BLaER1 (cell line): ENCODE measurements around the gene OXCT1.

Experiments
- H3K27ac ChIP-seq: shearing (Covaris generic); formaldehyde crosslinking; 2 replicates; pipeline ENCODE4 v1.8.1; 2022
- H3K27me3 ChIP-seq: shearing (Covaris generic); formaldehyde crosslinking; 2 replicates; pipeline ENCODE4 v1.8.1; 2022
- H3K36me3 ChIP-seq: shearing (Covaris generic); formaldehyde crosslinking; 2 replicates; pipeline ENCODE4 v1.8.1; 2022
- H3K4me1 ChIP-seq: shearing (Covaris generic); formaldehyde crosslinking; 2 replicates; pipeline ENCODE4 v1.8.1; 2022
- H3K4me2 ChIP-seq: shearing (Covaris generic); formaldehyde crosslinking; 2 replicates; pipeline ENCODE4 v1.8.1; 2022
- H3K4me3 ChIP-seq: shearing (Covaris generic); formaldehyde crosslinking; 2 replicates; pipeline ENCODE4 v1.8.1; 2022
- H3K9ac ChIP-seq: shearing (Covaris generic); formaldehyde crosslinking; 2 replicates; pipeline ENCODE4 v1.8.1; 2022
- H3K9me3 ChIP-seq: shearing (Covaris generic); formaldehyde crosslinking; 2 replicates; pipeline ENCODE4 v1.8.1; 2022
- H4K20me1 ChIP-seq: shearing (Covaris generic); formaldehyde crosslinking; 2 replicates; pipeline ENCODE4 v1.8.1; 2022
- Cebpa-rat ChIP-seq: shearing (Covaris generic); IDR thresholded peaks from 2 replicates; pipeline ENCODE4 v1.8.1; 2022

The OXCT1 gene

DNA sequence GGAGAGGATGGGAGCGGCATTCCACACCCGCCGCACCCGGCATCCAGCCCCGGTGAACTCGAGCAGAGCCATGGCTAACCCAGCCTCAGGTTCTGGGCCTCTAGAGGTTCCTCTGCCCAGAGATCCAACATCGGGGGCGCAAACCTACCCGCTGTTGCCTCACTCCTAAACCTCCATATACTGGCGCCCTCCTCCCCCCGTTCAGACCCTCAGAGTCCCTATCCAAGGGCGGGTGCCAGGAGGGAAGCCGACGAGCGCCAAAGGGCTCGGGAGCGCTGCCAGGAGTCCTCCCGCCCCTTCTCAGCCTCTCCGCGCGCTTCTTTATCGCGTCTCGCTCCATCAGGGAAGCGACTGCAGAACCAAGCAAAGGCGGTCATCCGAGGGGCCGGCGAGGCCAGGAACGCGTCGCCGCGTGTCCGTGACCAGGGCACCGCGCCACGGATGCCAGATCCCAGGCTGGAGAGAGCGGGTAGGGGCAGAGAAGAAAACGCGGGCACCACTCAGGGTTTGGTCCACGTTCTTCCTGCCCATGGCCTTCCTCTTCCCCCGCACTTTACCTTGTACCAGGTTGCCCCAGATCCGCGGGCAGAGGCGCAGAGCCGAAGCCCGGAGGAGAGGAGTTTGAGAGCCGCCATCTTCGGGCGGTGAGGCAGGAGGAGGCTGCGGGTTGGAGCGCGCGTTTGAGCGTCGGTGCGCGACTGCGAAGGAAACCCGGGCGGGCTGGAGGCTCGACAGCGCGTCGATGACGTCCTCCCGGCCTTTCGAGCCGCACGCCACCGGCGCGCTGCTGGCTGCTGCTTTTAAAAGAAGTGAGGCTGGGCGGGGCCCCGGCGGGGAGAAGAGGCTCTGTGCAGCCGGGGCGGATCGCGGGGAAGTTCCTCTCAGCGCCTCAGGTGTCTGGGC is at the start of gene OXCT1:
Gene OXCT1 (minus strand): TSS at position 702 of the 903 bp plus-strand sequence. CDS start 67 bp downstream, at position 635.
- peak within 1 kb of the TSS; percentile 88 for H3K9ac ChIP-seq
- no peaks in the 10 kb centered on the region for H3K9me3 ChIP-seq
- H3K27ac ChIP-seq, result peak within 1 kb of the TSS; percentile 90
- TF ChIP-seq Cebpa-rat, result no peak
- H3K36me3 ChIP-seq, result peaks cover 12% of the 10 kb centered on the region; the same call in 1 of the 2 replicates
- peak within 1 kb of the TSS; percentile 90 for H3K4me2 ChIP-seq
- peaks cover 12% of the 10 kb centered on the region for H4K20me1 ChIP-seq
- no peaks in the 10 kb centered on the region for H3K27me3 ChIP-seq
- H3K4me1 ChIP-seq, result peaks cover 23% of the 10 kb centered on the region
- H3K4me3 ChIP-seq, result peak within 1 kb of the TSS; percentile 89

DNA sequence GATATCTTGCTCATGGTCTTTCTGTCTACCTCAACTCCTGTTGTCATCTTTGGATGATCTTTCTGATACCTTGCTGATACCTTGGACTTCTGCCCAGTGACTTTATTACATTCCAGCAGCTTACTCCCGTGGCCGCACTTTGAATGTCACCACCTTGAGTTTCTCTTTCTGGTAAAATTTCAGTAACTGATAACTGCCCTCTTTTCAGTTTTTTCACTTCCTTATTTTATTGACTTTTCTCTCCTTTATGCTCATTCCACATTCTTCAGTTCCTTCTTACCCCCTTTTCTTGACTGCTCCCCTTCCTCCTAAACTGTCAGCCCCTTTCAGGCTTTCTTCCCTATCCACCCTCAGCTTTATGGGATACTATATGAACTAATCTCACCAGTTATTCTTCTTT is 47.9 kb upstream of the OXCT1 start:
- TF ChIP-seq Cebpa-rat, result no peak
- Histone ChIP-seq H4K20me1 (no peaks in the 10 kb centered on the region), H3K36me3 (peaks cover 70% of the 10 kb centered on the region), H3K27ac (no peak overlapping the region), H3K9ac (no peak overlapping the region), H3K9me3 (peaks cover 16% of the 10 kb centered on the region), H3K4me2 (no peak overlapping the region), H3K4me1 (no peaks in the 10 kb centered on the region), H3K4me3 (no peak overlapping the region), H3K27me3 (no peaks in the 10 kb centered on the region)

DNA sequence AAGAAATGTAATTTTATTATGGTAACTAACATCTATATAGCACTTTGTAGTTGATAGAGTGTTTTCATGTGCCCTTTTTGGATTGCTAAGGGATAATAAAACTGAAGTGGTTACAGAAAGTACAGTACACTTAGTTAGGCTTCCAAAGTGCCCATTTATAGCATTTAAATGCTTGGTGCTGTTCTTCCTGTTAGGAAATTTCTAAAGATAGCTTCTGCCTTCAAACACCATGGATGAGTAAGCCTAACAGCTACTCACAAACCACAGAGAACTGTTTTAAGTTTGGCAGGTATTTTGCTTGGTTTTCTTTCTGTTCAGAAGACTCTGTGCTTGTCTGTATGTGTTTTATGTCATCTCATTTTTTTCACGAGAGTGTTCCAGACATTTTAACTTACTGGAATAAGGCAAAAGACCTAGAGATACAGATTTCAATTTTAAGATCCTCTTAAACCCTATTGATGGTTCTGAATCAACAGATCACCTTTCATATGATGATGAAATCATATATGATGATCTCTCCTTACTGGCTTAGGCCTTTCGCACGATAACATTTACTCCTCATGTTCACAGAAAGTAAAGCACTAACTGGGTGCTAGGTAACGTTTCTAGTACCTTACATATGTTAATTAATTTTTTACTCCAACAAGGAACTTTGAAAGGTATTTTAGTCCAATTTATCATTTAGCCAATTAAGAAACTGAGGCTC is 38.3 kb upstream of the OXCT1 start:
- Histone ChIP-seq H3K9ac (no peak overlapping the region), H3K27me3 (no peaks in the 10 kb centered on the region), H3K4me1 (peaks cover 31% of the 10 kb centered on the region), H3K36me3 (peaks cover 60% of the 10 kb centered on the region), H3K4me3 (no peak overlapping the region), H3K4me2 (peak overlapping the region; percentile 6; the same call in 1 of the 2 replicates), H3K9me3 (no peaks in the 10 kb centered on the region), H4K20me1 (peaks cover 19% of the 10 kb centered on the region; the same call in 1 of the 2 replicates), H3K27ac (no peak overlapping the region)
- no peak for TF ChIP-seq Cebpa-rat

DNA sequence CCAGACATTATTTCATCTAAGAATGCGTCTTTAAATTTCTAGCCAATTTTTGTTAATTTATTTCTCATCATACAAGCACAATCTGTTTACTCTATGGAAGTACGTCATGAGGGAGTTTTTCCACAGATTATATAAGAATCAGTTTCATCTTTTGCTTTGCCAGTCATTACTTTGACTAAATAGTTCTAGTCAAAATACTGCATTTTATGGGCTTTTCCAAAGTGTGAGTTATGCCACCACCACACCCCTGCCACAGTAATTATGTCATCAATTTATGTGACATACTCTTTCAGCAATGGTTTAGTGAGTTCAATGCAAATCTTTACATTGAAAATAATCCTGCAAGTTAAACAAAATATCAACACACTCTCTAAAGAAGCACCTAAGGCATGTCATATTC is 35.9 kb upstream of the OXCT1 start:
- Histone ChIP-seq H3K27me3 (no peaks in the 10 kb centered on the region), H3K4me3 (no peak overlapping the region), H4K20me1 (peaks cover 19% of the 10 kb centered on the region; the same call in 1 of the 2 replicates), H3K9ac (no peak overlapping the region), H3K9me3 (no peaks in the 10 kb centered on the region), H3K4me2 (no peak overlapping the region), H3K36me3 (peaks cover 38% of the 10 kb centered on the region), H3K27ac (no peak overlapping the region), H3K4me1 (peaks cover 37% of the 10 kb centered on the region)
- no peak for TF ChIP-seq Cebpa-rat

DNA sequence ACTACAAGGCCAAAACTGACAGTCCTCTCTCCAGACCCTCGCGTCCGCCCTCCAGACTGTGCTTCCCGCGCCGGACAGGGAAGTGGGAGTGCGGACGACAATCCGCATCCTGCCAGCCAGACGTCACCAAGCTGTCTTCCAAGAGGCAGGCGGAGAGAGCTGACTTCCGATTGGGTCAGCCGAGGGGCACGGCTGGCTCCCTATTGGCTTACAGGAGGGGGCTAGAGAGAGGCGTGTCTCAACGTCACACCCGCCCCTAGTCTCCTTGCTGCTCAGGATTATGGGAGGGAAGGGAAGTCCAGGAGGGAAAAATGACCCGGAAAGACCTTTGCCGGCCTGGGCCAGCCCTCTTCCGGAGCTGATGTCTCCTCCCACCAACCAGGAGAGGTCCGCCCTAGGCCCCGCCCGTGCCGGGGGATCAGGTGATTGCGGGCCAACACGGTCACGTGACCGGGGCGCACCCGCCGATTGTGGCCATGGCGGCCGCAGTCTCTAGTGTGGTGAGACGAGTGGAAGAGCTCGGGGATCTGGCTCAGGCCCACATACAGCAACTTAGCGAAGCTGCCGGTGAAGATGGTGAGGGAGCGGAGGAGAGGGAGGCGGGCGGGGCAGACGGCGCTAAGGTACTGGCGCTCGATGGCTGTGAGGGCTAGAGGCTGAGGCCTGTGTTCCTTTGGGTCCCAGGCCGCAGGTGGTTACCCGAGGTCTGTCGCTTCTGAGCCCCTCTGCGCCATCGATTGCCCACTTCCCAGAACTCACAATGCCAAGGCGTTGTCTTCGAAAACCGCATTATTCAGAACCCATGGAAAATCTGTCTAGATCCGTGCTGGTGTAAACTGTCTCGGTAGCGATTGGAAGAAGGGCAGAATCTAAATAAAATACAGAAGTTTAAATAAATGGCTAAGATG is 33.9 kb upstream of the OXCT1 start, which contains the start of gene RIMOC1:
Gene RIMOC1 (plus strand): TSS at position 453 of the 908 bp plus-strand sequence. CDS start 24 bp downstream, at position 477.
- H3K4me1 ChIP-seq, result peaks cover 37% of the 10 kb centered on the region
- TF ChIP-seq Cebpa-rat, result no peak
- peak within 1 kb of the TSS; percentile 91 for H3K9ac ChIP-seq
- peak within 1 kb of the TSS; percentile 81 for H3K4me3 ChIP-seq
- H3K27me3 ChIP-seq, result no peaks in the 10 kb centered on the region
- peak within 1 kb of the TSS; percentile 89 for H3K27ac ChIP-seq
- peak within 1 kb of the TSS; percentile 87 for H3K4me2 ChIP-seq
- peaks cover 22% of the 10 kb centered on the region for H3K36me3 ChIP-seq
- peaks cover 19% of the 10 kb centered on the region; the same call in 1 of the 2 replicates for H4K20me1 ChIP-seq
- no peaks in the 10 kb centered on the region for H3K9me3 ChIP-seq

DNA sequence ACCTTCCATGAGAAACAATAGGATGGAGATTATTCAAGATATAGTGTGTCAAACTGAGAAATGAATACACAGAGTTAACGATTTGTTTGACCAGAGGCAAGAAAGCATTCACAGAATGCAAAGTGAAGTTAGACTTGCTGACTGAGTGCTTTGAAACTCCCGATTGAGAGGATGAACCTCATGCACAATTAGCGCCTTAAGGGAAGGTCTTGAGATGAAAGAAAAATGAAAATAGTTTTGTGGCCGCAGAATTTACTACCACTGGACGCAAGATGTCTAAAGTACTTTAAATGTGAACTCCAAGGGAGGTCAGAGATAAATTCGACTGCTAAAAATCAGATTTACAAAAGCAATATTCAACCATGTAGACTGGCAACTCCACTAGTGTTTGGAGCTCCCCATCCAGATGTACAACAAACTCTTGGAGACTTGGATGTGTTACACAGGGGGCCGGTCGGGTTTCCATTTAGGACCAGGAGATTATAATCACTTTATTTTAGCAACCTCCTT is 33.2 kb upstream of the OXCT1 start:
- H4K20me1 ChIP-seq, result peaks cover 19% of the 10 kb centered on the region; the same call in 1 of the 2 replicates
- peak overlapping the region; percentile 81 for H3K4me3 ChIP-seq
- peaks cover 36% of the 10 kb centered on the region for H3K4me1 ChIP-seq
- H3K27me3 ChIP-seq, result no peaks in the 10 kb centered on the region
- TF ChIP-seq Cebpa-rat, result no peak
- peaks cover 15% of the 10 kb centered on the region for H3K36me3 ChIP-seq
- H3K9me3 ChIP-seq, result no peaks in the 10 kb centered on the region
- peak overlapping the region; percentile 46; the same call in 1 of the 2 replicates for H3K27ac ChIP-seq
- H3K9ac ChIP-seq, result peak overlapping the region; percentile 71
- peak overlapping the region; percentile 83 for H3K4me2 ChIP-seq

DNA sequence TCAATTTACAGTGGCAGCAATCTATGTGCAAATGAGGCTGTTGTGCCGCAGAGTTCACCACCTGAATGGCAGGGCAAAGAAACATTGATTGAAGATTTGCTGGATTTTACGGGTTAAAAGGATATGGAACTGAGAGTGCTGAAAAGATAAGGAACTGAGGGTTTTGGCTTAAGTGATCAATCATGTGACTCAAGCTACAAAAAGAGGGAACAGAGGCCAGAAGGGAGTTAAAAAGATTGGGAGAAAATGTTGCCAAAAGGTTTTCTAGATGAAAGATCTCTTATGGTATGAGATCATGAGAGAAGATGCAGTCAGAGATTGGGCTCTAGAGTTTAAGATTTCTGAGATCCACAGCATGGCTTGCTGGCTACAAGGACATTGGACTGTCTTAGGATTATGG is 26.0 kb upstream of the OXCT1 start:
- Histone ChIP-seq H4K20me1 (no peaks in the 10 kb centered on the region), H3K27me3 (no peaks in the 10 kb centered on the region), H3K9me3 (no peaks in the 10 kb centered on the region), H3K9ac (no peak overlapping the region), H3K27ac (no peak overlapping the region), H3K4me1 (no peaks in the 10 kb centered on the region), H3K36me3 (no peaks in the 10 kb centered on the region), H3K4me3 (no peak overlapping the region), H3K4me2 (no peak overlapping the region)
- TF ChIP-seq Cebpa-rat, result no peak

DNA sequence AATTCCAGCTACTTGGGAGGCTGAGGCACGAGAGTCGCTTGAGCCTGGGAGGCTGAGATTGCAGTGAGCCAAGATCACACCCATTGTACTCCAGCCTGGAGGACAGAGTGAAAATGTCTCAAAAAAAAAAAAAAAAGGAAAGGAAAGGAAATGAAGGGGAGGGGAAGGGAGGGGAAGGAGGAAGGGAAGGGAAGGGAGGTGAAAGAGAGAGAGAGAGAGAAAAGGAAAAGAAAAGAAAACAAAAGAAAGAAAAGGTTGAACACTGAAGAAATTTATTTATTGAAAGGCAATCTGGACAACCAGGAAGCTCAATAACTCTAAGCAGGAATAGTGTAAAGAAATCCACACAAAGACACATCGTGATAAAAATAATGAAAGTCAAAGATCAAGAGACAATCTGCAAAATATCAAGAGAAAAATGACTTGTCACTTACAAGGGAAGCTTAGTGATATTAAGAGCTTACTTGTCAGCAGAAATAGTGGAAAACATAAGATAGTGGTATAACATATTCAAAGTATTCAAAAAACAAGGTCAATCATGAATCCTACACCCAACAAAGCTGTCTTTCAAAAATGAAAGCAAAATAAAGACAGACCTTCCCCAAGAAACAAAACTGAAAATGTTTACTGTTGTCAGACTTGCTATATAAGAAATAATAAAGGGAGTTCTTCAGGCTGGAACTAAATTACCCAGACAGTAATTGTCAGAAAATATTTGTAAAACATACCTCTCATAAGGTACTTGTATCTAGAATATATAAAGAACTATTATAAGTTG is 23.0 kb upstream of the OXCT1 start:
- Histone ChIP-seq H3K4me2 (no peak overlapping the region), H3K9ac (no peak overlapping the region), H3K9me3 (no peaks in the 10 kb centered on the region)

More for the DNA sequence above, 23.0 kb upstream of the OXCT1 start:
- H3K27me3 ChIP-seq, result no peaks in the 10 kb centered on the region
- no peak overlapping the region for H3K4me3 ChIP-seq
- H3K27ac ChIP-seq, result no peak overlapping the region
- no peaks in the 10 kb centered on the region for H3K36me3 ChIP-seq
- no peaks in the 10 kb centered on the region for H3K4me1 ChIP-seq
- no peaks in the 10 kb centered on the region for H4K20me1 ChIP-seq
- TF ChIP-seq Cebpa-rat, result no peak
